HG02973 (cell line): ENCODE data around the gene ABL2.
"Not testable (repeated sequence)": the region's sequence is repeated elsewhere in the genome, so short reads cannot be mapped to it uniquely, and the experiment has no call there.

Experiments
- ATAC-seq: cut with Tn5 transposase; IDR thresholded peaks from one replicate; pipeline ENCODE4 v1.9.1; 2021; ENCODE audit warnings: moderate library complexity; ENCODE audit not compliant: unreplicated experiment

ABL2 gene

GRCh38 chr1:179170468-179170770, 59.1 kb downstream of the ABL2 start:
- ATAC-seq: not testable (repeated sequence)

DNA sequence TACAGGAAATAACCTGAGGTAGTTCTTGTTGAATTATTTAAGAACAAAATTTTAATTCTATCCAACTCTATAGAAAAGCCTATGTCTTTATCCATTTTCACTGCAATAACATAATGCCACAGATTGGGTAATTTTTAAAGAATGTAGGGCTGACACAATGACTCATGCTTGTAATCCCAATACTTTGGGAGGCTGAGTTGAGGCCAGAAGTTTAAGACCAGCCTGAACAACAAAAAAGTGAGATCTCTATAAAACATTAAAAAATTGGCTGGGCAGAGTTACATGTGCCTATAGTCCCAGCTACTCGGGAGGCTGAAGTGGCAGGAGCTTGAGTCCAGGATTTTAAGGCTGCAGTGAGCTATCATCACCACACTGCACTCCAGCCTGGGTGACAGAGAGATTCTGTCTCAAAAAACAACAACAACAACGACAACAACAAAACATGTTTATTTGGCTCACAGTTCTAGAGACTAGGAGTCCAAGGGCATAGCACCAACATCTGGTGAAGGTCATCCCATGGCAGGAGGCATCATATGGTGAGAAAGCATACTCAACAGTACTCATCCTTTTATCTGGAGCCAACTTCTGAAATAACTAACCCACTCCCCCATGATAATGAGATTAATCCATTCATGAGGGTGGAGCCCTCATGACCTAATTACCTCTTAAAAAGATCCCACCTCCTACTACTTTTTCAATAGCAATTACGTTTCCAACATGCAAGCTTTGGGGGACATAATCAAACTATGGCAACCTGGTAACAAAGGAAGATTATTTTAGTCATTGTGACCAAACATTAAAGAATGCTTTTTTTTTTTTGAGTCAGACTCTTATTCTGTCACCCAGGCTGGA, 59.6 kb downstream of the ABL2 start:
- no peak for ATAC-seq

GRCh38 chr1:179168536-179168935, 60.9 kb downstream of the ABL2 start:
- ATAC-seq: no peak

DNA sequence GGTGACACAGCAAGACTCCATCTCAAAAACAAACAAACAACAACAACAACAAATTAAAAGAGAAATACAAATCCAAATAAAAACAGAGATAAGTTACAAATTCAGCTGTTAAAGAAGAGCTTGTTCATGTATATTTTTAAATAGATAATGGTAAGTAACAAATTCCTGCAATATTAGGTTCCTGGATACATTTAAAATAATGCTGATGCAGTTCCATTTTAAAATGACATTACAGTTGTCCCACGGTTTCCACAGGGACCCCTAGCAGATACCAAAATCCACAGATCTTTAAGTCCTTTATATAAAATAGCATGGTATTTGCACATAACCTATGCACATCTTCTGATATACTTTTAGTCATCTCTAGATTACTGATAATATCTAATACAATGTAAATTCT, 61.5 kb downstream of the ABL2 start:
- ATAC-seq: no peak

- no peak for ATAC-seq
These were observed 62.1 kb downstream of the ABL2 start for GRCh38 chr1:179167418-179167777.

GRCh38 chr1:179166663-179167417, 62.6 kb downstream of the ABL2 start:
- no peak for ATAC-seq

GRCh38 chr1:179164494-179164893, 65.0 kb downstream of the ABL2 start:
- no peak for ATAC-seq

DNA sequence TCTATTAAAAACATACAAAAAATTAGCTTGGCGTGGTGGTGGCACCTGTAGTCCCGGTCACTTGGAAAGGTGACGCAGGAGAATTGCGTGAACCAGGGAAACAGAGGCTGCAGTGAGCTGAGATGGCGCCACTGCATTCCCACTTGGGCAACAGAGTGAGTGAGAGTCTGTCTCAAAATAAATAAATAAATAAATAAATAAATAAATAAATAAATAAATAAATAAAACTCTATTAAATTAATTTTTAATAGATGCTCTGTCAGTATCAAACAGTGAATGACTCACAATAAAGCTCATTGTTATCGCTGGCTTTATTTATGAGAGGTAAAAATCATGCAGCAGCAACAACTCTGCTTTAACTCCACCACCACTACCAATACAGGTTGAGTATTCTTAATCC, 72.8 kb downstream of the ABL2 start:
- no peak for ATAC-seq

DNA sequence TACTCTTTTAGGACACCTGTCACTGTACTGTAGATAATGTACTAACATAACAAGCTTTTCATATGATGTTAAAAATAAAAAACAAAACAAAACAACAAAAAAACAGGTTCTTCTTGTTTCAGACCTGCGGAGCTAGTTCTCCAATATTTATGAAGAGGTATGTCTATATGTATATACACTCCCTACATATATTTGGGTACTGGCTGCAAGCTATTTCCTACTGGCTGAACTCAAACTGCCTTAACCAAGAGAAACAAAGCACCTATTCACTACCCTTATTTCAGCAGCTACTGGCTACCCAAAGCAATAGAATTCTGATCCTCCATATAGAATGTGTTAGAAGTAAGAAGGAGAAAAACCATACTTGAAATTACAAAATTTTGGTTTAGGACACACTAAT, 73.5 kb downstream of the ABL2 start:
- ATAC-seq: no peak

GRCh38 chr1:179155615-179156014, 73.9 kb downstream of the ABL2 start:
- no peak for ATAC-seq

DNA sequence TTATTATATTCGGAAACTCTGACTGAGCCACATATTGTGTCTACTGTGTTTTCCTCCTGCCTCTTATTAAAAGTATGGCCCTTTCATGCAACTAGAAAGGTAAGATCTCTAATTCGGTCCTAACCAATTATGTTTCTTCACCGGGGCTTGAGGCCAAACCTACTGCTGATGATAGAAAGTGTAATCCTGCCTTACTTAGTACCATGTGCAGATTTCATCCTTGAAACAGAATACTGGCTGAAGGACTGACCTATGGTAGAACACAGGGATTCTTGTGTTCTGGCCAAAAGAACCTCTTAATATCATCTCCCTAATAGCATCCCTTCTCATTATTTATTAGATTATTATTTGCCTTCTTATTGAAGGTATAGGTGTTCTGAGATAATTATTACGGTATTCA, 75.0 kb downstream of the ABL2 start:
- no peak for ATAC-seq

DNA sequence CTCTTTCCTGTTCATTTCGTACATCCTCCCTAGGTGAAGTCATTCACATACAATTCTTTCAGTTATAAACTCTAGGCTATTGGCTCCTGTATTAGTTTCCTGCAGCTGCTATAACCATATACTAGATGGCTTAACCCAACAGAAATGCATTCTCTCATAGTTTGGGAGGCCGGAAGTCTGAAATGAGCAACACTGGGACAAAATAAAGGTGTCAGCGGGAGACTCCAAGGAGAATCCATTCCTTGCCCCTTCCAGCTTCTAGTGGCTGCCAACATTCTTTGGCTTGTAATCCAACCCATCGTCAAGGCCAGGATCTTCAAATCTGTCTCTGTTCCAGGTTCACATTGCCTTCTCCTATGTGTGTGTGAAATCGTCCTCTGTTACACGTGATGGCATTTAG, 76.3 kb downstream of the ABL2 start:
- ATAC-seq: no peak

GRCh38 chr1:179151908-179152682, 77.4 kb downstream of the ABL2 start:
- ATAC-seq: no peak

- ATAC-seq: no peak
These were observed 82.6 kb downstream of the ABL2 start for GRCh38 chr1:179146911-179147310.

DNA sequence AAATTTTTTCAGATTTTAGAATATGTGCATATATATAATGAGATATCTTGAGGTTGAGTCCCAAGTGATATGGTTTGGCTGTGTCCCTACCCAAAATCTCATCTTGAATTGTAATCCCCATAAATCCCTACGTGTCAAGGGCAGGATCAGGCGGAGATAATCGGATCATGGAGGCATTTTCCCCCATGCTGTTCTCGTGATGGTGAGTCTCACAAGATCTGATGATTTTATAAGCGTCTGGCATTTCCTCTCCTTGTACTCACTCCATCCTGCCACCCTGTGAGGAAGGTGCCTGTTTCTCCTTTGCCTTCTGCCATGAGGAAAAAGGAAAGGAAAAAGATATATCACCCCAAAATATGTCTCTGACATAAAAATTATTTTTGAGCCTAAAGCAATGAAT, 83.0 kb downstream of the ABL2 start:
- no peak for ATAC-seq

DNA sequence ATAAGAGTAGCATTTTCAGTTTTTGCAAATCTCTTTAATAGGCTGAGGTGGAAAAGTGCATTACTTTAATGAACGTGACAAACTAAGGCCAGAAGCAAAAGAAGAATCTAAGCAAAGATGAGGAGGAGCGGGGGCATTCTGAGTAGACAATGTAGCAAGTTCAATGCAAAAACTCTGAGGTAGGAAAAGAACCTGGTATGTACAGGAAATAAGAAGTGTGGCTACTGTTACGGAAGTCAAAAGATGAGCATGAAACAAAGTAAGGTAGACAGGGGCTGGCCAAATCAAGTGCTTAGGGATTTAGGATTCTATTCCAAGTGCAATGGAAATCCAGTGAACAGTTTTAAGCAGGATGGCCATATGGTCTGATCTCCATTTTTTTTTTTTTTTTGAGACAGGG, 84.0 kb downstream of the ABL2 start:
- ATAC-seq: no peak

GRCh38 chr1:179144626-179145025, 84.9 kb downstream of the ABL2 start:
- ATAC-seq: no peak

DNA sequence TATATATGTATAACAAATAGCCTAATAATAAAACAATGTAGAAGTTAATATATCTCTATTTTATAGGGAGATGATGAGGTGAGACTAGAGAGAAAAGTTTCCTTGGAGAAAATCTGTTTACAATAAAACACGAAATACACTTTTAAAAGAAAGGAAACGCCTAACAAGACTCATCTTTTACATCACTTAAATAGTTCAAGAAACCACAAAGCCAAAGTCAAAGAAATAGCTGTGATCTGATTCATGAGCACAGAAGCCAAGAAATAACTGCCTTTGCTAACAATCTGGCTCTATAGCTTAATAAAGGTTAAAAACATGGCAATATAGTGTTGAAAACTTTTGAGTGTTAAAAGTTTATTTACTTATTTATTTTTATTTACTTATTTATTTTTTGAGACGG, 86.2 kb downstream of the ABL2 start:
- ATAC-seq: no peak

GRCh38 chr1:179142889-179143299, 86.6 kb downstream of the ABL2 start:
- no peak for ATAC-seq

- ATAC-seq: no peak
These were observed 87.8 kb downstream of the ABL2 start for GRCh38 chr1:179141592-179142251.

DNA sequence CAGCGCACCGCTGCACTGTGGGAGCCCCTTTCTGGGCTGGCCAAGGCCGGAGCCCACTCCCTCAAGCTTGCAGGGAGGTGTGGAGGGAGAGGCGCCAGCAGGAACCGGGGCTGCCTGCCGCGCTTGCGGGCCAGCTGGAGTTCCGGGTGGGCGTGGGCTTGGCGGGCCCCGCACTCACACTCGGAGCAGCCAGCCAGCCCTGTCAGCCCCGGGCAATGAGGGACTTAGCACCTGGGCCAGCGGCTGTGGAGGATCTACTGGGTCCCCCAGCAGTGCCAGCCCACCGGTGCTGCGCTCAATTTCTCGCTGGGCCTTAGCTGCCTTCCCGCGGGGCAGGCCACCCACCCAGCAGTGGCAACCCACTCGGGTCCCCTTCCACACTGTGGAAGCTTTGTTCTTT, 90.7 kb downstream of the ABL2 start:
- not testable (repeated sequence) for ATAC-seq
